ENCODE data around the gene SETBP1.

SETBP1 gene

DNA sequence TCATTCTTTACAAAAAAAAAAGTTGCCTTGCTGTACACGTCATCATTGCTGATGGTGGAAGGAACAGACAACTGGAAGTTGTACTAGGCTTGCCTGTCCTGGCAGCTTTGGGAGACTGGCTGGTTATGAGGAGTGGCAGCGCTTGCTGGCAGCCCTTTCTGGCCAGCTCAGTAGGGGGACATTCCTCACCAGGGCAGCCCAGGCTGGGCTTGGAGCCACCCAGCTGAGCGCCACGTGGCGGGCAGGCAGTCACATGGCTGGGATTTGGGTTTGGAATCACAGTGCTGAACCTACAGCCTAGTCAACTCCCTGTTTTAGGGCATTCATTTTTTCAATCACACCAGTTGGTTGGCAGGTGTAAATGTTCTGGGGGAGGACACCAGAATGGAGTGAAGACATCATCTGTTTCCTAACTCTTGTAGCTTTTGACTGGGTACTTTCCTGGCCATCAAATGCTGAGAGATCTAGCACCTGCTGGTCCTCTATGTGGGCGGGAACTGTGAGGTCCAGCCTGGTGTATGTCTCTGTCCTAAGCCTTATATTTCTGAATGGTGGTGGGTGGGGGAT, 139.3 kb downstream of the SETBP1 start:
- peaks cover 1% of the 10 kb centered on the region for H3K36me3 Mint-ChIP-seq (ENCODE audit: low read depth)
- H3K4me3 Mint-ChIP-seq: no peak overlapping the region
- peaks cover 11% of the 10 kb centered on the region for H3K27me3 Mint-ChIP-seq
- DNase-seq (no peak), ATAC-seq (no peak)
- peaks cover 24% of the 10 kb centered on the region for H3K4me1 Mint-ChIP-seq
- no peaks in the 10 kb centered on the region for H3K9me3 Mint-ChIP-seq
- H3K27ac Mint-ChIP-seq: no peak overlapping the region

GRCh38 chr18:44821924-44822323, 141.2 kb downstream of the SETBP1 start:
- no peak overlapping the region for H3K27ac Mint-ChIP-seq
- DNase-seq (no peak), ATAC-seq (no peak)
- peaks cover 1% of the 10 kb centered on the region for H3K36me3 Mint-ChIP-seq (ENCODE audit: low read depth)
- H3K27me3 Mint-ChIP-seq: peaks cover 13% of the 10 kb centered on the region
- H3K4me3 Mint-ChIP-seq: no peak overlapping the region
- H3K9me3 Mint-ChIP-seq: no peaks in the 10 kb centered on the region
- H3K4me1 Mint-ChIP-seq: peaks cover 24% of the 10 kb centered on the region

- Mint-ChIP-seq H3K4me1 (peaks cover 21% of the 10 kb centered on the region), H3K36me3 (ENCODE audit: low read depth) (peaks cover 1% of the 10 kb centered on the region), H3K27me3 (peaks cover 13% of the 10 kb centered on the region), H3K27ac (no peak overlapping the region), H3K9me3 (no peaks in the 10 kb centered on the region), H3K4me3 (no peak overlapping the region)
- ATAC-seq: no peak
- no peak for DNase-seq
Measured at GRCh38 chr18:44823286-44823685, 142.6 kb downstream of the SETBP1 start.

DNA sequence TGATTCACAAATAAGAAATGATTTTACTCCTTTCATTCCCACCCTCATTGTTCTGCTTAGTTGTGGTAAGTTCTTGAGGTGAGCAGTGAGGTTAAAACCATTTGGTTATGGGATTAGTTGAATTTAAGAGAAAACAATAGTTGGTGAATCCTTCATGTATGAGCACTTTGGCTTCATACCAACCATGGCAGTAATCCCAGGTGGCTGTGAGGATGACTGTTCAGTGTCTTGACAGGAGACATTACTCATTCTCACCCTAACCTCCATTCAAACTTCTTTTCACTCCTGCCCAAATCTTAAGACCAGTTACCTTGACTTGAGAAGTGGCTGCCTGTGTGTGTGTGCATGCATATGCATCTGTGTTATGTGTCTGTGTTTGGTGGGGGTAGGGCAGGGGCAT, 143.1 kb downstream of the SETBP1 start:
- no peak for DNase-seq
- Mint-ChIP-seq H3K4me1 (peaks cover 17% of the 10 kb centered on the region), H3K36me3 (ENCODE audit: low read depth) (no peaks in the 10 kb centered on the region), H3K4me3 (no peak overlapping the region), H3K27me3 (peaks cover 10% of the 10 kb centered on the region), H3K27ac (no peak overlapping the region), H3K9me3 (no peaks in the 10 kb centered on the region)
- peak; percentile 73 for ATAC-seq

GRCh38 chr18:44824884-44825283, 144.2 kb downstream of the SETBP1 start:
- ATAC-seq: no peak
- H3K4me3 Mint-ChIP-seq: no peak overlapping the region
- no peaks in the 10 kb centered on the region for H3K36me3 Mint-ChIP-seq (ENCODE audit: low read depth)
- H3K27me3 Mint-ChIP-seq: peaks cover 10% of the 10 kb centered on the region
- no peaks in the 10 kb centered on the region for H3K9me3 Mint-ChIP-seq
- peaks cover 12% of the 10 kb centered on the region for H3K4me1 Mint-ChIP-seq
- H3K27ac Mint-ChIP-seq: no peak overlapping the region
- DNase-seq: no peak

DNA sequence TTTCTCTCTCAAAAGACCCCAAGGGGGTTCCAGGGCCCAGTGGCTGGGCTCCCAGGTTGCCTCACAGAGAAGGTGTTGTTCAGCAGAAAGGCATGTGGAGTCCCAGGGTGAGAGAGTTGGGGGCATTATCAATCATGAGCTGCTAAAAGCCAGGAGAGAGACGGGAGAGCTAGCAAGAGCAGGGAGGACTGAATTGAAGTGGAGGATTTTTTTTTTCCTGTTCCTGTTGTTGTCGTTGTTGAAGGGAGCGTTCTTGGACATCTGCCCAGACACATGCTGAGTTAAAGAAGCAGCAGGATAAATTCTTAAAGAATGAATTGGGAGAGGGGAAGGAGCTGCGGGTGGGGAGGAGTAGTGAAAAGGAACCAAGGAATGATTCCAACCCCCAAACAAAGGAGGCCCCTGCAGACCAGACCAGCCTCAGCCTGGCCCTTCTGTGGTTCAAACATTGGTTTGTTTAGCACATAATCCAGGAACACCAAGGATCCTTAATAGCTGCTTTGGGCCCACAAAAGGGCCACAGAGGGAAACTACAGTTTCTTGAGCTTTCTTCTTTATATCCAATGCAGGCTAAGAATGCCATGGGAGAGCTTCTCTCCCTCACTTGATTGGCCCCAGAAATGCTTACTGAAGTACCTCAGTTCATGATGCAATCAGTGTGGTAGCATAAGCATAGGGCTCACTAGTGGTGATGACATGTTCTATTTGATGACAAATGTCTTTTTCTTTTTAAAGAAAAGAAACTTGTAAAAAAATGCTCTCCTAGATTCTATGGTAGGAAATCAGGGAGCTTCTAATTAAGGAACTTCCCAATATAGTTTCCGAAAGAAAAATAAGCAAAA, 146.0 kb downstream of the SETBP1 start:
- Mint-ChIP-seq H3K36me3 (ENCODE audit: low read depth) (no peaks in the 10 kb centered on the region), H3K27ac (no peak overlapping the region), H3K9me3 (no peaks in the 10 kb centered on the region), H3K27me3 (peaks cover 10% of the 10 kb centered on the region), H3K4me3 (no peak overlapping the region), H3K4me1 (peaks cover 12% of the 10 kb centered on the region)
- DNase-seq (no peak), ATAC-seq (no peak)

- no peaks in the 10 kb centered on the region for H3K9me3 Mint-ChIP-seq
- H3K36me3 Mint-ChIP-seq (ENCODE audit: low read depth): no peaks in the 10 kb centered on the region
- no peak for ATAC-seq
- H3K4me1 Mint-ChIP-seq: peaks cover 12% of the 10 kb centered on the region
- no peak overlapping the region for H3K4me3 Mint-ChIP-seq
- no peak overlapping the region for H3K27ac Mint-ChIP-seq
- H3K27me3 Mint-ChIP-seq: peaks cover 5% of the 10 kb centered on the region
- no peak for DNase-seq
Measured at GRCh38 chr18:44828080-44828479, 147.4 kb downstream of the SETBP1 start.

- Mint-ChIP-seq H3K4me1 (peaks cover 5% of the 10 kb centered on the region), H3K9me3 (no peaks in the 10 kb centered on the region), H3K4me3 (no peak overlapping the region), H3K36me3 (ENCODE audit: low read depth) (no peaks in the 10 kb centered on the region), H3K27me3 (no peaks in the 10 kb centered on the region), H3K27ac (no peak overlapping the region)
- ATAC-seq: no peak
- no peak for DNase-seq
Measured at GRCh38 chr18:44830581-44830980, 149.9 kb downstream of the SETBP1 start.

DNA sequence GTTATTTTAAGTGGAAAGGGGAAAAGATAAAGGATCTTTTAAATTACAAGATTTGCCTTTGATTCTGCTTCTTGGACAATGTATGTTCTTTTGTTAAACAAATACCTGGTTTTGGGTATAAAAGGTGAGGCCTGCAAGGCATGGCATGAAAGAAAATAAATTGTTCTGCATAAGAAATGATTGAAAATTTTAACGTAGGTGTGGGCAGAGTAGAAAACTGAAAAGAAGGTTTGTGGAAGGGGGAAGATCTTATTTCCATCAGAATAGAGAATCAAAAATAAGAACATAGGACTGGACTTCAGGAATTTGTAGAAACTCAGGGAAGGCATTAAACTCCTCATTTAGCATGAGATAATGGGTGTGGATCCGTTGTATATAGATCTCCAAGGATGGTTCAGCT, 153.1 kb downstream of the SETBP1 start:
- Mint-ChIP-seq H3K9me3 (no peaks in the 10 kb centered on the region), H3K36me3 (ENCODE audit: low read depth) (no peaks in the 10 kb centered on the region), H3K27me3 (no peaks in the 10 kb centered on the region), H3K4me1 (peaks cover 10% of the 10 kb centered on the region), H3K27ac (no peak overlapping the region), H3K4me3 (no peak overlapping the region)
- no peak for ATAC-seq
- DNase-seq: no peak

GRCh38 chr18:44834867-44835469, 154.3 kb downstream of the SETBP1 start:
- DNase-seq (no peak), ATAC-seq (no peak)
- H3K27ac Mint-ChIP-seq: no peak overlapping the region
- no peaks in the 10 kb centered on the region for H3K36me3 Mint-ChIP-seq (ENCODE audit: low read depth)
- no peak overlapping the region for H3K4me3 Mint-ChIP-seq
- H3K9me3 Mint-ChIP-seq: no peaks in the 10 kb centered on the region
- H3K27me3 Mint-ChIP-seq: peaks cover 6% of the 10 kb centered on the region
- H3K4me1 Mint-ChIP-seq: peaks cover 22% of the 10 kb centered on the region

- DNase-seq: no peak
- Mint-ChIP-seq H3K27ac (no peak overlapping the region), H3K4me1 (peaks cover 24% of the 10 kb centered on the region), H3K36me3 (ENCODE audit: low read depth) (no peaks in the 10 kb centered on the region), H3K9me3 (no peaks in the 10 kb centered on the region), H3K27me3 (peaks cover 9% of the 10 kb centered on the region), H3K4me3 (no peak overlapping the region)
- ATAC-seq: no peak
Measured at GRCh38 chr18:44835703-44836102, 155.0 kb downstream of the SETBP1 start.

DNA sequence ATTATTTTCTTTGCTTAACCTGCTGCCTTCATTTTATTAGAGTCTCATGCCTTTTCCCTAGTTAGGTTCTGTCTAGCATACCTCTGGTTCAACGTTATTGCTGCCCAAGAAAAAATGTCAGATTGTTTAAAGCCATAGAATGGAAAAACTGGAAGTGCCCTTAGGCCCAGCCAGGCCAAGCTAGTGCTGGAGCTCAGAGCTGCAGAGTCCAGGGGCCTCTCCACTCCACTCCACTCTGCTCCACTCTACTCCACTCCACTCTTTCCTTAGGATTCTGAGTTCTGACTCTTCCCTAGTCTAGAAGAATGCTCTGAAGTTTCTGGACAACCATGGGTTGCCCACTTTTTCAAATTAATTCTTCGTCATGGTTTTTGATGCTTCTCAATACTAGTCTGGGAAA, 155.6 kb downstream of the SETBP1 start:
- H3K27ac Mint-ChIP-seq: no peak overlapping the region
- H3K4me1 Mint-ChIP-seq: peaks cover 24% of the 10 kb centered on the region

DNA sequence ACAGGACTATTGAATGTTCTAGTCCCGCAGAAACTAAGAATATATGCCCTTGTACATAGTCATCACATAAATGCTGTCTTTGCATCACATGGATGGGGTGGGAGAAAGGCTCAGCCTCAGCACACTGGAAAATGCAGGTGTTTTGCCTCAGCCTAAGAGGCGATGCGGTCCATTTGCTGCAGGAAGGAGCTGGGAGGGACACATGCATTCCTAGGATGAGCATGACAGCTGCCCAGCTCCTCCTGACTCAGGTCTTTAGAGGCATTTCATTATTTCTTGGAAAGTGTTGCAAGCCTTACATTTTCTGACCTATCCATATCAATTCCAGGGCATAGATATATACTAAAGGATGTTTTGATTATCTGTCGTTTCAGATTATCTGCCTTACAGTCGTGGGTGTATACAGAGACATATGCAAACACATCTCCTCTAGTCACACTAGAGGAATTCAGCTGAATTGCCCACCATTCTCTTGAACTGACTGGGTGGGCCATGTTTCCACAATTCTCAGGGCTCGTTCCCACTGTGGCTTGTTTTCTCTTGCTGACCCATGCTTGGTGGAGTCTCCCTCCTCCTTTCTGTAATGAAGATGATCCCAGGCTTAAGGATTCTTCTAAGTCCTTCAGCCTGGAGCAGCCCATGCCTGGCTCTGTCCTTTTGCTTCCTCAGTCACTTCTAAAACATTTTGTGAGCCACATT, 156.9 kb downstream of the SETBP1 start:
- Mint-ChIP-seq H3K27me3 (peaks cover 11% of the 10 kb centered on the region), H3K36me3 (ENCODE audit: low read depth) (no peaks in the 10 kb centered on the region), H3K4me1 (peaks cover 32% of the 10 kb centered on the region), H3K9me3 (no peaks in the 10 kb centered on the region), H3K27ac (no peak overlapping the region), H3K4me3 (no peak overlapping the region)
- no peak for DNase-seq
- no peak for ATAC-seq

More for the DNA sequence above, 155.6 kb downstream of the SETBP1 start:
- H3K9me3 Mint-ChIP-seq: no peaks in the 10 kb centered on the region
- no peaks in the 10 kb centered on the region for H3K36me3 Mint-ChIP-seq (ENCODE audit: low read depth)
- no peak for DNase-seq
- H3K4me3 Mint-ChIP-seq: no peak overlapping the region
- peaks cover 9% of the 10 kb centered on the region for H3K27me3 Mint-ChIP-seq
- no peak for ATAC-seq

GRCh38 chr18:44838971-44839666, 158.4 kb downstream of the SETBP1 start:
- Mint-ChIP-seq H3K9me3 (no peaks in the 10 kb centered on the region), H3K27me3 (peaks cover 11% of the 10 kb centered on the region), H3K36me3 (ENCODE audit: low read depth) (no peaks in the 10 kb centered on the region), H3K27ac (peak overlapping the region; percentile 47), H3K4me3 (peak overlapping the region; percentile 38), H3K4me1 (peaks cover 36% of the 10 kb centered on the region)
- DNase-seq (peak; percentile 67), ATAC-seq (peak; percentile 84)
